GM23248 (cell line): ENCODE data around the gene TWNK. TPM values are rescaled to one million over a fixed set of nuclear protein-coding genes. Genes with fewer than 3 reads are reported as not detected.

Experiments
- DNase-seq: peaks from one replicate; pipeline ENCODE4 v3.0.0-alpha.2; 2015
- H2AFZ ChIP-seq: fragments of 200-600 bp; sonication (generic); 2 replicates; pipeline ENCODE4 v1.6.1; 2016; ENCODE audit warnings: antibody characterized with exemption
- H3F3A ChIP-seq: fragments of 200-600 bp; sonication (generic); 2 replicates; pipeline ENCODE4 v1.6.1; 2016; ENCODE audit warnings: mild to moderate bottlenecking, antibody characterized with exemption, mixed run types; ENCODE audit not compliant: insufficient read depth
- H3K27ac ChIP-seq: fragments of 200-600 bp; sonication (generic); 2 replicates; pipeline ENCODE4 v1.5.1; 2016; ENCODE audit warnings: mild to moderate bottlenecking
- H3K27me3 ChIP-seq: fragments of 200-600 bp; sonication (generic); replicated peaks from 2 replicates; pipeline ENCODE4 v1.6.1; 2016; ENCODE audit warnings: mild to moderate bottlenecking; ENCODE audit not compliant: insufficient read depth
- H3K36me3 ChIP-seq: fragments of 200-600 bp; sonication (generic); 2 replicates; pipeline ENCODE4 v1.6.1; 2016; ENCODE audit warnings: low read depth, mild to moderate bottlenecking
- H3K4me1 ChIP-seq: fragments of 200-600 bp; sonication (generic); 2 replicates; pipeline ENCODE4 v1.6.1; 2016; ENCODE audit warnings: mild to moderate bottlenecking; ENCODE audit not compliant: insufficient read depth
- H3K4me2 ChIP-seq: fragments of 200-600 bp; sonication (generic); one replicate; pipeline ENCODE4 v1.6.1; 2016; ENCODE audit warnings: mild to moderate bottlenecking; ENCODE audit not compliant: unreplicated experiment
- H3K4me3 ChIP-seq: fragments of 200-600 bp; sonication (generic); 2 replicates; pipeline ENCODE4 v1.5.1; 2016; ENCODE audit warnings: mild to moderate bottlenecking
- H3K79me2 ChIP-seq: fragments of 200-600 bp; sonication (generic); 2 replicates; pipeline ENCODE4 v1.6.1; 2016; ENCODE audit warnings: mild to moderate bottlenecking; ENCODE audit not compliant: insufficient read depth
- H3K9ac ChIP-seq: fragments of 200-600 bp; sonication (generic); 2 replicates; pipeline ENCODE4 v1.6.1; 2016; ENCODE audit warnings: mild to moderate bottlenecking
- H3K9me2 ChIP-seq: fragments of 200-600 bp; sonication (generic); 2 replicates; pipeline ENCODE4 v1.6.1; 2016; ENCODE audit warnings: mixed run types, mild to moderate bottlenecking, moderate library complexity; ENCODE audit not compliant: insufficient read depth
- H3K9me3 ChIP-seq: fragments of 200-600 bp; sonication (generic); one replicate; pipeline ENCODE4 v1.6.1; 2017; ENCODE audit warnings: low read depth
- H4K20me1 ChIP-seq: fragments of 200-600 bp; sonication (generic); 2 replicates; pipeline ENCODE4 v1.6.0; 2016; ENCODE audit not compliant: insufficient read depth
- EZH2 ChIP-seq: fragments of 200-600 bp; sonication (generic); IDR thresholded peaks from 2 replicates; pipeline ENCODE4 v1.6.1; 2018; ENCODE audit warnings: antibody characterized with exemption, mild to moderate bottlenecking; ENCODE audit not compliant: insufficient read depth, poor library complexity, severe bottlenecking
- EZH2phosphoT487 ChIP-seq: fragments of 200-600 bp; sonication (generic); IDR thresholded peaks from 2 replicates; pipeline ENCODE4 v1.6.1; 2018; ENCODE audit warnings: antibody characterized with exemption, moderate library complexity, mild to moderate bottlenecking, low read depth; ENCODE audit not compliant: insufficient read depth
- WGBS, 2 experiments: methylation state at CpG; one replicate each; pipeline ENCODE4 v1.1.6; 2015 to 2017; ENCODE audit warnings: low lambda C conversion rate in 2 of 2, low coverage in 1 of 2; ENCODE audit errors: missing lambda C conversion rate in 2 of 2; 5-methylcytosine and 5-hydroxymethylcytosine counted together
- in situ Hi-C: fragments of 300-500 bp; cut with MboI; formaldehyde crosslinking; loops from 2 replicates; pipeline ENCODE4 v1.15.0; 2020
- polyA plus RNA-seq: library from polyadenylated mRNA; unstranded; fragments of >200 nt; fragmentation: Nextera tagmentation; extraction: Ambion mirVana; gene quantifications from 2 replicates; pipeline ENCODE4 v1.2.1, GENCODE V29; 2016
- total RNA-seq: library from RNA; depleted of rRNA; stranded (reverse); fragments of >200 nt; shearing (Covaris generic); gene quantifications from 2 replicates; pipeline ENCODE4 v1.2.3, GENCODE V29; 2014

The TWNK gene
- total and polyA plus RNA-seq, 2 experiments from 2014 or later: 4.4 TPM

- Histone ChIP-seq H4K20me1 (no peaks in the 10 kb centered on the region), H3K4me2 (peak overlapping the region; percentile 86), H3K9me2 (no peaks in the 10 kb centered on the region), H2AFZ (peak overlapping the region; percentile 81), H3K4me1 (peaks cover 22% of the 10 kb centered on the region), H3K4me3 (peak overlapping the region; percentile 98), H3K9ac (peak overlapping the region; percentile 100), H3K36me3 (no peaks in the 10 kb centered on the region), H3F3A (peaks cover 29% of the 10 kb centered on the region), H3K9me3 (no peaks in the 10 kb centered on the region), H3K79me2 (peaks cover 28% of the 10 kb centered on the region), H3K27ac (peak overlapping the region; percentile 91), H3K27me3 (no peaks in the 10 kb centered on the region)
- DNase-seq: peak; percentile 88
- in situ Hi-C loops: no loop called here
- TF ChIP-seq EZH2phosphoT487 (no peak), EZH2 (no peak)
- WGBS, 2 experiments: 1% methylated on average over 48 to 56 of the region's 66 CpGs
Measured at GRCh38 chr10:100997360-100998182, 10.2 kb downstream of the TWNK start.

GRCh38 chr10:100998183-100998990, 11.0 kb downstream of the TWNK start:
- Histone ChIP-seq H3K9me2 (no peaks in the 10 kb centered on the region), H2AFZ (peak overlapping the region; percentile 81), H3K9ac (peak overlapping the region; percentile 100), H3K4me1 (peaks cover 22% of the 10 kb centered on the region), H3F3A (peaks cover 29% of the 10 kb centered on the region), H3K79me2 (peaks cover 37% of the 10 kb centered on the region), H3K27me3 (no peaks in the 10 kb centered on the region), H3K4me2 (peak overlapping the region; percentile 86), H3K9me3 (no peaks in the 10 kb centered on the region), H3K27ac (peak overlapping the region; percentile 91), H3K36me3 (peaks cover 3% of the 10 kb centered on the region), H3K4me3 (peak overlapping the region; percentile 98), H4K20me1 (no peaks in the 10 kb centered on the region)
- peak; percentile 83 for DNase-seq
- TF ChIP-seq EZH2 (no peak), EZH2phosphoT487 (no peak)
- in situ Hi-C loops: no loop called here
- WGBS, 2 experiments: 3 to 6% methylated on average over 25 of the region's 25 CpGs

- TF ChIP-seq EZH2 (no peak), EZH2phosphoT487 (no peak)
- peak overlapping the region; percentile 100 for H3K9ac ChIP-seq
- in situ Hi-C loops: no loop called here
- peaks cover 44% of the 10 kb centered on the region for H3K79me2 ChIP-seq
- peaks cover 22% of the 10 kb centered on the region for H3K4me1 ChIP-seq
- 1 to 2% methylated on average over 39 to 61 of the region's 83 CpGs for WGBS, 2 experiments
- H3K27me3 ChIP-seq: no peaks in the 10 kb centered on the region
- H3K4me3 ChIP-seq: peak overlapping the region; percentile 98
- peaks cover 5% of the 10 kb centered on the region for H3K36me3 ChIP-seq
- no peaks in the 10 kb centered on the region for H3K9me3 ChIP-seq
- peaks cover 23% of the 10 kb centered on the region for H3F3A ChIP-seq
- H4K20me1 ChIP-seq: no peaks in the 10 kb centered on the region
- peak overlapping the region; percentile 91 for H3K27ac ChIP-seq
- peak overlapping the region; percentile 86 for H3K4me2 ChIP-seq
- H2AFZ ChIP-seq: peak overlapping the region; percentile 81
- no peaks in the 10 kb centered on the region for H3K9me2 ChIP-seq
- DNase-seq: peak; percentile 89
Measured at GRCh38 chr10:100998991-100999741, 11.8 kb downstream of the TWNK start.

- H3K36me3 ChIP-seq: peaks cover 10% of the 10 kb centered on the region
- peak within 1 kb of the TSS; percentile 86 for H3K4me2 ChIP-seq
- peaks cover 50% of the 10 kb centered on the region for H3K79me2 ChIP-seq
- H3K9me3 ChIP-seq: no peaks in the 10 kb centered on the region
- H3K4me1 ChIP-seq: peaks cover 22% of the 10 kb centered on the region
- H3K27me3 ChIP-seq: no peaks in the 10 kb centered on the region
- H3K9ac ChIP-seq: peak within 1 kb of the TSS; percentile 100
- in situ Hi-C loops: no loop called here
- H3K27ac ChIP-seq: peak within 1 kb of the TSS; percentile 91
- no peak for DNase-seq
- peak within 1 kb of the TSS; percentile 98 for H3K4me3 ChIP-seq
- WGBS, 2 experiments: 2 to 3% methylated on average over 7 to 41 of the region's 44 CpGs
- H2AFZ ChIP-seq: peak within 1 kb of the TSS; percentile 81
- peaks cover 23% of the 10 kb centered on the region for H3F3A ChIP-seq
- no peak for TF ChIP-seq EZH2phosphoT487
- TF ChIP-seq EZH2: no peak
- H4K20me1 ChIP-seq: no peaks in the 10 kb centered on the region
- no peaks in the 10 kb centered on the region for H3K9me2 ChIP-seq
Measured at GRCh38 chr10:100999742-101000126, 12.4 kb downstream of the TWNK start, which contains the start of gene LZTS2. LZTS2 (plus strand) TSS chr10:100999808; CDS start chr10:101002539, 2,731 bp downstream.
